ENCODE data around the gene IGFL3. TPM values are rescaled to one million over a fixed set of nuclear protein-coding genes. Genes with fewer than 3 reads are reported as not detected.

The IGFL3 gene
- total RNA-seq, 1 donor from 2014 or later = 93.5 TPM

DNA sequence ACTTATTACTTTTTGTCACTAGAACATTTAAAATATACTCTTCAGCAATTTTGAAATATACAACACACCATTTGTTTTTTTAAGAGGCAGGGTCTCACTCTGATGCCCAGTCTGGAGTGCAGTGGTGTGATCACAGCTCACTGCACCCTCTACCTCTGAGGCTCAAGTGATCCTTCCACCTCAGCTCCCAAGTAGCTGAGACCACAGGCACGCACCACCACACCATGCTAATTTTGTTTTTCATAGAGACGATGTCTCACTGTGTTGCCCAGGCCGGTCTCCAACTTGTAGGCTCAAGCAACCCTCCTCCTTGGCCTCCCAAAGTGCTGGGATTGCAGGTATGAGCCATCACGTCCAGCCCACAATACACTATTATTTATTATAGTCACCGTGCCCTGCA is 26.1 kb upstream of the IGFL3 start:
- DNase-seq (ENCODE audit: low read depth) (no peak), FAIRE-seq (no peak)
- H3K27ac Mint-ChIP-seq (ENCODE audit: unreplicated experiment) = no peak overlapping the region
- Histone ChIP-seq H4K20me1 (ENCODE audit: insufficient read depth, low read length) (no peaks in the 10 kb centered on the region), H3K79me2 (ENCODE audit: insufficient read depth, low read length) (no peaks in the 10 kb centered on the region), H3K9me3 (ENCODE audit: insufficient read depth, low read depth, low read length) (no peaks in the 10 kb centered on the region), H2AFZ (ENCODE audit: low read depth, low read length) (no peak overlapping the region), H3K9ac (ENCODE audit: low read length) (no peak overlapping the region), H3K4me1 (ENCODE audit: insufficient read depth, low read length) (no peaks in the 10 kb centered on the region), H3K4me3 (ENCODE audit: insufficient read depth, low read depth, low read length) (no peak overlapping the region), H3K4me2 (ENCODE audit: low read length) (no peak overlapping the region), H3K27ac (ENCODE audit: low read depth, low read length) (no peak overlapping the region), H3K27me3 (ENCODE audit: insufficient read depth, low read length) (peaks cover 6% of the 10 kb centered on the region), H3K36me3 (ENCODE audit: insufficient read depth, low read length) (no peaks in the 10 kb centered on the region)
- TF ChIP-seq, protein P1, sequence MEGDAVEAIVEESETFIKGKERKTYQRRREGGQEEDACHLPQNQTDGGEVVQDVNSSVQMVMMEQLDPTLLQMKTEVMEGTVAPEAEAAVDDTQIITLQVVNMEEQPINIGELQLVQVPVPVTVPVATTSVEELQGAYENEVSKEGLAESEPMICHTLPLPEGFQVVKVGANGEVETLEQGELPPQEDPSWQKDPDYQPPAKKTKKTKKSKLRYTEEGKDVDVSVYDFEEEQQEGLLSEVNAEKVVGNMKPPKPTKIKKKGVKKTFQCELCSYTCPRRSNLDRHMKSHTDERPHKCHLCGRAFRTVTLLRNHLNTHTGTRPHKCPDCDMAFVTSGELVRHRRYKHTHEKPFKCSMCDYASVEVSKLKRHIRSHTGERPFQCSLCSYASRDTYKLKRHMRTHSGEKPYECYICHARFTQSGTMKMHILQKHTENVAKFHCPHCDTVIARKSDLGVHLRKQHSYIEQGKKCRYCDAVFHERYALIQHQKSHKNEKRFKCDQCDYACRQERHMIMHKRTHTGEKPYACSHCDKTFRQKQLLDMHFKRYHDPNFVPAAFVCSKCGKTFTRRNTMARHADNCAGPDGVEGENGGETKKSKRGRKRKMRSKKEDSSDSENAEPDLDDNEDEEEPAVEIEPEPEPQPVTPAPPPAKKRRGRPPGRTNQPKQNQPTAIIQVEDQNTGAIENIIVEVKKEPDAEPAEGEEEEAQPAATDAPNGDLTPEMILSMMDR (IDR thresholded peaks at IDR 0.05; ENCODE audit: insufficient read depth, low read depth, low read length) = no peak
- no peak for TF ChIP-seq EZH2 (IDR thresholded peaks at IDR 0.05; ENCODE audit: insufficient read depth, low read length)
- H3K27me3 Mint-ChIP-seq (ENCODE audit: low read depth, unreplicated experiment) = peaks cover 7% of the 10 kb centered on the region
- peaks cover 9% of the 10 kb centered on the region for H3K4me1 Mint-ChIP-seq (ENCODE audit: low read depth, unreplicated experiment)
- H3K9me3 Mint-ChIP-seq (ENCODE audit: unreplicated experiment) = peaks cover 18% of the 10 kb centered on the region
- peaks cover 8% of the 10 kb centered on the region for H3K36me3 Mint-ChIP-seq (ENCODE audit: low read depth, unreplicated experiment)
- no peak overlapping the region for H3K4me3 Mint-ChIP-seq (ENCODE audit: unreplicated experiment)

DNA sequence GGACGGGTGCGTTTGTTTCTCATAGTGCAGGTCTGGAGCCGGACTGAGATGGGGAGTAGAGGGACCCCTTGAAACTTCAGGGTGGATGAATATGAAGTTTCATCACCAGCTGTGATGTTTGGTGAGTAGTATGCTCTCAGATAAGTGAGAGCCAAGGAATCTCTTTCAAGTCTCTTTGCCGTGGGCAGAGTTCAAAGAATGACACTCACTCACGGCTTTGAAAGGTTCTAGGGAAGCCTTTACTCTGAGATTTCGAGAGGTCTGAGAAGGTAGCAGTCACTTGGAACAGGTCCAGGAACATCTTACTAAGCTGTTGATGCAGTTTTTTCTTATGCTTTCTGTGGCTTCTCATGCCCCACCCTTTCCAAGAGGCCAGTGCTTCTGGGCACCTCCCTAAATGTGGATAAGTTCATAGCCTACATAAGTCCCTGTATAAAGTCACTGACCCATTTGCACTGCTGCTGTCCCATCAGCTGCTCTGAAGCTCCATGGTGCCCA is 23.4 kb upstream of the IGFL3 start, which contains the start of gene IGFL2:
Gene IGFL2 (plus strand): TSS at position 448 of the 498 bp plus-strand sequence. CDS start 41 bp downstream, at position 489.
- H3K4me1 Mint-ChIP-seq (ENCODE audit: low read depth, unreplicated experiment) = peaks cover 9% of the 10 kb centered on the region
- Histone ChIP-seq H3K4me2 (ENCODE audit: low read length) (no peak within 1 kb of the TSS), H3K9me3 (ENCODE audit: insufficient read depth, low read depth, low read length) (no peaks in the 10 kb centered on the region), H3K79me2 (ENCODE audit: insufficient read depth, low read length) (no peaks in the 10 kb centered on the region), H3K4me3 (ENCODE audit: insufficient read depth, low read depth, low read length) (no peak within 1 kb of the TSS), H3K36me3 (ENCODE audit: insufficient read depth, low read length) (no peaks in the 10 kb centered on the region), H3K9ac (ENCODE audit: low read length) (no peak within 1 kb of the TSS), H3K27ac (ENCODE audit: low read depth, low read length) (no peak within 1 kb of the TSS), H3K4me1 (ENCODE audit: insufficient read depth, low read length) (no peaks in the 10 kb centered on the region), H2AFZ (ENCODE audit: low read depth, low read length) (no peak within 1 kb of the TSS), H3K27me3 (ENCODE audit: insufficient read depth, low read length) (peaks cover 6% of the 10 kb centered on the region), H4K20me1 (ENCODE audit: insufficient read depth, low read length) (no peaks in the 10 kb centered on the region)
- no peak within 1 kb of the TSS for H3K27ac Mint-ChIP-seq (ENCODE audit: unreplicated experiment)
- H3K9me3 Mint-ChIP-seq (ENCODE audit: unreplicated experiment) = peaks cover 18% of the 10 kb centered on the region
- TF ChIP-seq, protein P1 (IDR thresholded peaks at IDR 0.05; ENCODE audit: insufficient read depth, low read depth, low read length) = no peak
- peaks cover 8% of the 10 kb centered on the region for H3K36me3 Mint-ChIP-seq (ENCODE audit: low read depth, unreplicated experiment)
- FAIRE-seq (no peak), DNase-seq (ENCODE audit: low read depth) (peak; percentile 67)
- peaks cover 7% of the 10 kb centered on the region for H3K27me3 Mint-ChIP-seq (ENCODE audit: low read depth, unreplicated experiment)
- peak within 1 kb of the TSS; percentile 66 for H3K4me3 Mint-ChIP-seq (ENCODE audit: unreplicated experiment)

DNA sequence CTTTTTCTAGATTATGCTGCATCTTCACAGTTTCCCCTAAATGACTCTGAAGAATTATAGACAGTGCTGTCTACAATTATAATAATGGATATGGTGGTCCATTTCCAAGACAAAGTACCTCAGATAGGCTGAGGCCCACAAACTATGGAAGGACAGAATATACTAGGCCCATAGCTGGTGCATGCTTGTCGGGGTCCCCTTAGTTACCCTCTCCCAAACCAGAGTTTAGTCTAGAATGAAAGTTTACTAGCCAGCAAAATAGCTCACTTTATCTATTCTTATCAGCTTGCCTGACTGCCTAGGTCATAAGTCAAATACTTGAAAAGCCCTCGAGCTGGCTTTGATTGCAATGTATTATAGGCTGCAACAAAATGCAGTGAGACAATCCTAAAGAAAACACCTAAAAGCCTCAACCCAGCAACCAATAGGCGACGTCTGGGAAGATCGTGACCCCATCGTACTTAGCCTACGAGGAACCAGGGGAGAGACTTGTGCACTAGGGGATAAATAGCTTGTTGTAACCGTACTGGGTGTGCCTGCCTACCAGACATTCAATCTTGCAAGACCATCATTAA is 22.8 kb upstream of the IGFL3 start:
- no peak overlapping the region for H3K4me3 ChIP-seq (ENCODE audit: insufficient read depth, low read depth, low read length)
- no peak for DNase-seq (ENCODE audit: low read depth)
- Mint-ChIP-seq H3K4me1 (ENCODE audit: low read depth, unreplicated experiment) (peaks cover 9% of the 10 kb centered on the region), H3K9me3 (ENCODE audit: unreplicated experiment) (peaks cover 18% of the 10 kb centered on the region), H3K27me3 (ENCODE audit: low read depth, unreplicated experiment) (peaks cover 7% of the 10 kb centered on the region), H3K27ac (ENCODE audit: unreplicated experiment) (no peak overlapping the region), H3K4me3 (ENCODE audit: unreplicated experiment) (no peak overlapping the region), H3K36me3 (ENCODE audit: low read depth, unreplicated experiment) (peaks cover 8% of the 10 kb centered on the region)
- H3K4me2 ChIP-seq (ENCODE audit: low read length) = no peak overlapping the region
- peaks cover 6% of the 10 kb centered on the region for H3K27me3 ChIP-seq (ENCODE audit: insufficient read depth, low read length)
- H3K4me1 ChIP-seq (ENCODE audit: insufficient read depth, low read length) = no peaks in the 10 kb centered on the region
- no peak overlapping the region for H3K27ac ChIP-seq (ENCODE audit: low read depth, low read length)
- H3K36me3 ChIP-seq (ENCODE audit: insufficient read depth, low read length) = no peaks in the 10 kb centered on the region
- H3K9me3 ChIP-seq (ENCODE audit: insufficient read depth, low read depth, low read length) = no peaks in the 10 kb centered on the region
- no peaks in the 10 kb centered on the region for H4K20me1 ChIP-seq (ENCODE audit: insufficient read depth, low read length)
- no peak for FAIRE-seq
- H2AFZ ChIP-seq (ENCODE audit: low read depth, low read length) = no peak overlapping the region
- H3K79me2 ChIP-seq (ENCODE audit: insufficient read depth, low read length) = no peaks in the 10 kb centered on the region
- TF ChIP-seq EZH2 (IDR thresholded peaks at IDR 0.05; ENCODE audit: insufficient read depth, low read length) = no peak
- TF ChIP-seq, protein P1 (IDR thresholded peaks at IDR 0.05; ENCODE audit: insufficient read depth, low read depth, low read length) = no peak
- no peak overlapping the region for H3K9ac ChIP-seq (ENCODE audit: low read length)

Data from astrocyte (in vitro differentiated cells and primary cell).